HCT116 (cell line): ENCODE measurements around the gene GSAP. TPM values are rescaled to one million over a fixed set of nuclear protein-coding genes. Genes with fewer than 3 reads are reported as not detected.

Experiments used
- ATAC-seq: fragments of 200-7000 bp; cut with Tn5 transposase; 2 replicates; pipeline ENCODE4 v1.9.1; 2020; ENCODE audit warnings: mild to moderate bottlenecking, moderate library complexity
- BruUV-seq: library from RNA; stranded (reverse); fragments of 400-500 nt; replicated peaks from 2 replicates; lab custom pipeline; 2021; lab: Mats Ljungman, UMichigan
- CTCF ChIA-PET: fragments of 300-600 bp; sonication (Branson Sonifier 250); formaldehyde crosslinking; loops from one replicate; lab custom pipeline; 2021; ENCODE audit warnings: antibody characterized with exemption; lab: Charles Lee
- POLR2A ChIA-PET: fragments of 300-600, 350-600 bp; sonication (Branson Sonifier 250); formaldehyde crosslinking; loops from one replicate; lab custom pipeline; 2021; ENCODE audit warnings: antibody characterized with exemption; lab: Charles Lee
- RAD21 ChIA-PET, 2 experiments: fragments of 300-600 bp; sonication (Branson Sonifier 250); formaldehyde crosslinking; loops; one replicate each; lab custom pipeline; 2023; ENCODE audit warnings: low total read pairs in 2 of 2; ENCODE audit not compliant: uncharacterized antibody in 2 of 2, unreplicated experiment in 2 of 2, low non-redundant PET in 1 of 2; lab: Charles Lee
- DNase-seq: peaks from one replicate; pipeline ENCODE4 v3.0.0-alpha.2; 2010; ENCODE audit warnings: low read depth, low spot score
- H2AFZ ChIP-seq: fragments of 200-600 bp; shearing (Covaris generic), sonication (generic); 2 replicates; pipeline ENCODE4 v1.6.1; 2017; ENCODE audit warnings: low read depth, mixed run types, mixed read lengths, antibody characterized with exemption, low read length; ENCODE audit not compliant: poor library complexity, severe bottlenecking
- H3K27ac ChIP-seq: 2 replicates; pipeline ENCODE4 v1.5.1; 2012; ENCODE audit warnings: low read depth, low read length
- H3K27me3 ChIP-seq: fragments of 200-600 bp; sonication (generic); 2 replicates; pipeline ENCODE4 v1.6.1; 2016; ENCODE audit warnings: mixed run types, low read length, mixed read lengths; ENCODE audit not compliant: insufficient read depth
- H3K36me3 ChIP-seq, 2 experiments: fragments of 200-500 bp in 1 of 2; fragments of 200-600 bp in 1 of 2; sonication (Bioruptor generic) in 1 of 2; sonication (generic) in 1 of 2; 2 replicates each; pipeline versions ENCODE4 v1.5.1 to v1.6.1; 2014 to 2016; ENCODE audit warnings: low read length in 2 of 2, inconsistent platforms in 1 of 2, mixed read lengths in 1 of 2, mixed run types in 1 of 2; ENCODE audit not compliant: insufficient read depth in 2 of 2, control insufficient read depth in 1 of 2
- H3K4me1 ChIP-seq, 2 experiments: fragments of 200-600 bp in 1 of 2; sonication (generic) in 1 of 2; 2 replicates each; pipeline versions ENCODE4 v1.5.1 to v1.6.1; 2012 to 2017; ENCODE audit warnings: low read length in 2 of 2, inconsistent platforms in 1 of 2, mild to moderate bottlenecking in 1 of 2, mixed read lengths in 1 of 2, mixed run types in 1 of 2, moderate library complexity in 1 of 2; ENCODE audit not compliant: insufficient read depth in 2 of 2, control insufficient read depth in 1 of 2
- H3K4me2 ChIP-seq: fragments of 200-600 bp; sonication (generic); 2 replicates; pipeline ENCODE4 v1.6.1; 2017; ENCODE audit warnings: mixed run types, low read length, mixed read lengths
- H3K4me3 ChIP-seq, 2 experiments: fragments of 200-600 bp in 1 of 2; sonication (generic) in 1 of 2; replicated peaks in 1 of 2; 2 replicates each; pipeline ENCODE4 v1.5.1; 2011 to 2016; ENCODE audit warnings: low read length in 2 of 2, control low read depth in 1 of 2, low read depth in 1 of 2, mild to moderate bottlenecking in 1 of 2, mixed read lengths in 1 of 2, mixed run types in 1 of 2
- H3K79me2 ChIP-seq: fragments of 200-600 bp; sonication (generic); 2 replicates; pipeline ENCODE4 v1.6.1; 2017; ENCODE audit warnings: mild to moderate bottlenecking, mixed run types, low read length, moderate library complexity, mixed read lengths; ENCODE audit not compliant: insufficient read depth
- H3K9ac ChIP-seq: fragments of 200-600 bp; sonication (generic); 2 replicates; pipeline ENCODE4 v1.6.1; 2016; ENCODE audit warnings: low read length, mixed read lengths
- H3K9me2 ChIP-seq: fragments of 200-600 bp; sonication (generic), shearing (Covaris generic); 2 replicates; pipeline ENCODE4 v1.6.1; 2017; ENCODE audit warnings: mixed run types, mild to moderate bottlenecking, moderate library complexity; ENCODE audit not compliant: insufficient read depth
- H3K9me3 ChIP-seq, 2 experiments: fragments of 200-500 bp in 1 of 2; fragments of 200-600 bp in 1 of 2; sonication (Bioruptor generic) in 1 of 2; sonication (generic) in 1 of 2; 2 replicates each; pipeline ENCODE4 v1.6.1; 2014 to 2017; ENCODE audit warnings: low read length in 2 of 2, mixed read lengths in 2 of 2, inconsistent platforms in 1 of 2, low read depth in 1 of 2, mild to moderate bottlenecking in 1 of 2, mixed run types in 1 of 2, moderate library complexity in 1 of 2; ENCODE audit not compliant: control insufficient read depth in 1 of 2, insufficient read depth in 1 of 2
- H4K20me1 ChIP-seq: fragments of 200-600 bp; sonication (generic), shearing (Covaris generic); 2 replicates; pipeline ENCODE4 v1.6.1; 2017; ENCODE audit warnings: mixed run types, mild to moderate bottlenecking, moderate library complexity; ENCODE audit not compliant: insufficient read depth
- CEBPB ChIP-seq: IDR thresholded peaks from 2 replicates; pipeline ENCODE4 v1.6.1; 2012; ENCODE audit warnings: low read depth
- ELF1 ChIP-seq: IDR thresholded peaks from 2 replicates; pipeline ENCODE4 v1.6.1; 2012; ENCODE audit warnings: low read depth, borderline replicate concordance
- EZH2phosphoT487 ChIP-seq: fragments of 200-600 bp; IDR thresholded peaks from 2 replicates; pipeline ENCODE4 v1.6.1; 2018; ENCODE audit warnings: antibody characterized with exemption, borderline replicate concordance
- JUND ChIP-seq: IDR thresholded peaks from 2 replicates; pipeline ENCODE4 v1.6.1; 2012
- SIN3A ChIP-seq: IDR thresholded peaks from 2 replicates; pipeline ENCODE4 v1.6.1; 2012; ENCODE audit warnings: low read depth
- SP1 ChIP-seq: IDR thresholded peaks from 2 replicates; pipeline ENCODE4 v1.6.1; 2012; ENCODE audit warnings: low read depth
- SRF ChIP-seq: IDR thresholded peaks from 2 replicates; pipeline ENCODE4 v1.6.1; 2012; ENCODE audit warnings: low read depth
- YY1 ChIP-seq: IDR thresholded peaks from 2 replicates; pipeline ENCODE4 v1.6.1; 2011; ENCODE audit warnings: low read length, low read depth, moderate library complexity, mild to moderate bottlenecking; ENCODE audit not compliant: insufficient replicate concordance; ENCODE audit errors: extremely low read depth
- ZFX ChIP-seq: fragments of 450-650 bp; IDR thresholded peaks from 2 replicates; pipeline ENCODE4 v1.6.1; 2017
- ZNF274 ChIP-seq: fragments of 200-500 bp; sonication (Bioruptor generic); IDR thresholded peaks from 2 replicates; pipeline ENCODE4 v1.6.1; 2014; ENCODE audit warnings: mild to moderate bottlenecking, low read depth, low read length, inconsistent platforms
- intact Hi-C: fragments of 100-400 bp; cut with micrococcal nuclease; formaldehyde crosslinking; loops from 2 replicates; pipeline ENCODE4 v1.10.0; 2022
- total RNA-seq: library from RNA; stranded (reverse); gene quantifications from one replicate; pipeline ENCODE4 v1.2.1, GENCODE V29; 2021; ENCODE audit not compliant: unreplicated experiment
- TF ChIP-seq, protein P1 (sequence below): IDR thresholded peaks from 2 replicates; pipeline ENCODE4 v1.6.1; 2012
- TF ChIP-seq, protein P2 (sequence below), 3 experiments: fragments of 200-600 bp in 1 of 3; sonication (generic) in 1 of 3; IDR thresholded peaks in 2 of 3; conservative IDR thresholded peaks in 1 of 3; 2 replicates each; pipeline ENCODE4 v1.5.1; 2012 to 2017; ENCODE audit warnings: low read depth in 2 of 3, low read length in 2 of 3, antibody characterized with exemption in 1 of 3, borderline replicate concordance in 1 of 3, control low read depth in 1 of 3, mild to moderate bottlenecking in 1 of 3, mixed read lengths in 1 of 3, mixed run types in 1 of 3, moderate library complexity in 1 of 3; ENCODE audit not compliant: insufficient read depth in 1 of 3
- TF ChIP-seq, protein P3 (sequence below): IDR thresholded peaks from 2 replicates; pipeline ENCODE4 v1.6.1; 2012
- TF ChIP-seq, protein P4 (sequence below): IDR thresholded peaks from 2 replicates; pipeline ENCODE4 v1.6.1; 2012; ENCODE audit warnings: low read depth

GSAP gene
- total RNA-seq, 1 experiment from 2014 or later = not detected

DNA sequence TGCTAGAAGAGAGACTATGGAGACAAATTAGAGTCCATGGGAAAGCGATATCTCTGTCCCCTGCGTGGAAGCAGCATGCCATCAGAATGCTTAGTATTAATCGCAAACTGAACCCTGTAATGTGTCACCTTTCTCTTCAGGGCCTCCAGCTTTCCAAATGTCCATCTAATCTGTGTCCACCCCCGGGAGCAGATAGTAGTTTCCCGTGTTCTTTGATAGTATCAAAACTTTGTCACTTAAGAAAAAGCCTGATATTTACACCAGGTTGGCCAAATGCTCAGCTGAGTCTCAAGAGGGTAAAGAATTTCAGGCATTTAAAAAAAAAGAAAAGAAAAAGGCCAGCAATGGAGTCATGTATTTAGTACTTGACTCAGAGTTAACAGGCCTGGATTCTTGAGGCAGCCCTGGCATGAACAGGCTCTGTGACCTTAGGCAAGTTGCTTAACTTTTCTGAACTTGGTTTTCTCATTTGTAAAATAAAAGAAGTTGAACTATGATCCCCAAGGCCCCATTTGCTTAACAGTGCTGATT is 10.4 kb upstream of the GSAP start:
- Histone ChIP-seq H3K4me1 (peaks cover 0 to 14% of the 10 kb centered on the region in 2 experiments; a peak in 2 of 4 replicates), H4K20me1 (no peaks in the 10 kb centered on the region), H3K27ac (no peak overlapping the region), H3K27me3 (no peaks in the 10 kb centered on the region), H3K36me3 (no peaks in the 10 kb centered on the region), H3K4me2 (no peak overlapping the region), H3K9me3 (no peaks in the 10 kb centered on the region), H2AFZ (peak overlapping the region; percentile 80), H3K4me3 (no peak overlapping the region), H3K79me2 (no peaks in the 10 kb centered on the region), H3K9ac (no peak overlapping the region), H3K9me2 (no peaks in the 10 kb centered on the region)
- ChIA-PET CTCF (no interaction called here), POLR2A (no interaction called here), RAD21 (no interaction called here)
- DNase-seq (no peak), ATAC-seq (no peak)
- intact Hi-C loops = no loop called here
- no peak for TF ChIP-seq ZFX
- no TSS peak for BruUV-seq

DNA sequence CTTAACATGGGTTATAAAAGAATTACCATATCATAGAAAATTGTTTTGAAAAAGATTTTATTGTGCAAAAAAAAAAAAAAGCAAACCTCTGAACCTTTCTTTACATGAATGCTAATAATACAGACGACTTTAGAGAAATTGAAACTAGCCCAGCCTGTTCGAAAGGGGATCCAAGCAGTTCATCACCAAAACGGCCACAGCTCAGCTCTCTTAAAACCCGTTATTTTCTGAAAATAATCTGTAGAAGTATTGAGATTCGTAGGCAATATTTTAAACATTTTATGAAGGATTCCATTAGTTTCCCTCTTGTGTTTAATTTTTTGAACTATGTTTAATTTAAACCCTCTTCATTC is 9.9 kb upstream of the GSAP start:
- H3K9me3 ChIP-seq = no peaks in the 10 kb centered on the region
- CTCF ChIA-PET = no interaction called here
- H3K79me2 ChIP-seq = no peaks in the 10 kb centered on the region
- H3K9me2 ChIP-seq = no peaks in the 10 kb centered on the region
- no peak overlapping the region for H3K9ac ChIP-seq
- no peak overlapping the region; the same call in 1 of the 2 replicates for H3K27ac ChIP-seq
- BruUV-seq = no TSS peak
- RAD21 ChIA-PET = no interaction called here
- DNase-seq (no peak), ATAC-seq (no peak)
- no peaks in the 10 kb centered on the region for H4K20me1 ChIP-seq
- H3K4me3 ChIP-seq = no peak overlapping the region
- H3K27me3 ChIP-seq = no peaks in the 10 kb centered on the region
- intact Hi-C loops = no loop called here
- H3K4me1 ChIP-seq = peaks cover 0 to 14% of the 10 kb centered on the region in 2 experiments; a peak in 2 of 4 replicates
- peak overlapping the region; percentile 80 for H2AFZ ChIP-seq
- H3K36me3 ChIP-seq = no peaks in the 10 kb centered on the region
- H3K4me2 ChIP-seq = peak overlapping the region; percentile 53
- POLR2A ChIA-PET = no interaction called here
- TF ChIP-seq YY1 (no peak), ELF1 (no peak), SIN3A (no peak), JUND (no peak), CEBPB (no peak), ZNF274 (no peak), SRF (no peak), EZH2phosphoT487 (no peak), SP1 (no peak)
- TF ChIP-seq, protein P1, sequence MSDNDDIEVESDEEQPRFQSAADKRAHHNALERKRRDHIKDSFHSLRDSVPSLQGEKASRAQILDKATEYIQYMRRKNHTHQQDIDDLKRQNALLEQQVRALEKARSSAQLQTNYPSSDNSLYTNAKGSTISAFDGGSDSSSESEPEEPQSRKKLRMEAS = no peak
- TF ChIP-seq, protein P2, sequence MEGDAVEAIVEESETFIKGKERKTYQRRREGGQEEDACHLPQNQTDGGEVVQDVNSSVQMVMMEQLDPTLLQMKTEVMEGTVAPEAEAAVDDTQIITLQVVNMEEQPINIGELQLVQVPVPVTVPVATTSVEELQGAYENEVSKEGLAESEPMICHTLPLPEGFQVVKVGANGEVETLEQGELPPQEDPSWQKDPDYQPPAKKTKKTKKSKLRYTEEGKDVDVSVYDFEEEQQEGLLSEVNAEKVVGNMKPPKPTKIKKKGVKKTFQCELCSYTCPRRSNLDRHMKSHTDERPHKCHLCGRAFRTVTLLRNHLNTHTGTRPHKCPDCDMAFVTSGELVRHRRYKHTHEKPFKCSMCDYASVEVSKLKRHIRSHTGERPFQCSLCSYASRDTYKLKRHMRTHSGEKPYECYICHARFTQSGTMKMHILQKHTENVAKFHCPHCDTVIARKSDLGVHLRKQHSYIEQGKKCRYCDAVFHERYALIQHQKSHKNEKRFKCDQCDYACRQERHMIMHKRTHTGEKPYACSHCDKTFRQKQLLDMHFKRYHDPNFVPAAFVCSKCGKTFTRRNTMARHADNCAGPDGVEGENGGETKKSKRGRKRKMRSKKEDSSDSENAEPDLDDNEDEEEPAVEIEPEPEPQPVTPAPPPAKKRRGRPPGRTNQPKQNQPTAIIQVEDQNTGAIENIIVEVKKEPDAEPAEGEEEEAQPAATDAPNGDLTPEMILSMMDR (IDR thresholded peaks at IDR 0.05 in 2 of 3, conservative IDR thresholded peaks at IDR 0.05 in 1 of 3; ENCODE audit: borderline replicate concordance in 1 of 3, insufficient read depth in 1 of 3, low read depth in 2 of 3, low read length in 2 of 3) = no peak
- TF ChIP-seq, protein P3, sequence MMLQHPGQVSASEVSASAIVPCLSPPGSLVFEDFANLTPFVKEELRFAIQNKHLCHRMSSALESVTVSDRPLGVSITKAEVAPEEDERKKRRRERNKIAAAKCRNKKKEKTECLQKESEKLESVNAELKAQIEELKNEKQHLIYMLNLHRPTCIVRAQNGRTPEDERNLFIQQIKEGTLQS = no peak
- TF ChIP-seq, protein P4, sequence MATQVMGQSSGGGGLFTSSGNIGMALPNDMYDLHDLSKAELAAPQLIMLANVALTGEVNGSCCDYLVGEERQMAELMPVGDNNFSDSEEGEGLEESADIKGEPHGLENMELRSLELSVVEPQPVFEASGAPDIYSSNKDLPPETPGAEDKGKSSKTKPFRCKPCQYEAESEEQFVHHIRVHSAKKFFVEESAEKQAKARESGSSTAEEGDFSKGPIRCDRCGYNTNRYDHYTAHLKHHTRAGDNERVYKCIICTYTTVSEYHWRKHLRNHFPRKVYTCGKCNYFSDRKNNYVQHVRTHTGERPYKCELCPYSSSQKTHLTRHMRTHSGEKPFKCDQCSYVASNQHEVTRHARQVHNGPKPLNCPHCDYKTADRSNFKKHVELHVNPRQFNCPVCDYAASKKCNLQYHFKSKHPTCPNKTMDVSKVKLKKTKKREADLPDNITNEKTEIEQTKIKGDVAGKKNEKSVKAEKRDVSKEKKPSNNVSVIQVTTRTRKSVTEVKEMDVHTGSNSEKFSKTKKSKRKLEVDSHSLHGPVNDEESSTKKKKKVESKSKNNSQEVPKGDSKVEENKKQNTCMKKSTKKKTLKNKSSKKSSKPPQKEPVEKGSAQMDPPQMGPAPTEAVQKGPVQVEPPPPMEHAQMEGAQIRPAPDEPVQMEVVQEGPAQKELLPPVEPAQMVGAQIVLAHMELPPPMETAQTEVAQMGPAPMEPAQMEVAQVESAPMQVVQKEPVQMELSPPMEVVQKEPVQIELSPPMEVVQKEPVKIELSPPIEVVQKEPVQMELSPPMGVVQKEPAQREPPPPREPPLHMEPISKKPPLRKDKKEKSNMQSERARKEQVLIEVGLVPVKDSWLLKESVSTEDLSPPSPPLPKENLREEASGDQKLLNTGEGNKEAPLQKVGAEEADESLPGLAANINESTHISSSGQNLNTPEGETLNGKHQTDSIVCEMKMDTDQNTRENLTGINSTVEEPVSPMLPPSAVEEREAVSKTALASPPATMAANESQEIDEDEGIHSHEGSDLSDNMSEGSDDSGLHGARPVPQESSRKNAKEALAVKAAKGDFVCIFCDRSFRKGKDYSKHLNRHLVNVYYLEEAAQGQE = no peak
